ENCODE results near the gene GPR33.
"Not testable (repeated sequence)": the region's sequence is repeated elsewhere in the genome, so short reads cannot be mapped to it uniquely, and the experiment has no call there.

Gene GPR33

DNA sequence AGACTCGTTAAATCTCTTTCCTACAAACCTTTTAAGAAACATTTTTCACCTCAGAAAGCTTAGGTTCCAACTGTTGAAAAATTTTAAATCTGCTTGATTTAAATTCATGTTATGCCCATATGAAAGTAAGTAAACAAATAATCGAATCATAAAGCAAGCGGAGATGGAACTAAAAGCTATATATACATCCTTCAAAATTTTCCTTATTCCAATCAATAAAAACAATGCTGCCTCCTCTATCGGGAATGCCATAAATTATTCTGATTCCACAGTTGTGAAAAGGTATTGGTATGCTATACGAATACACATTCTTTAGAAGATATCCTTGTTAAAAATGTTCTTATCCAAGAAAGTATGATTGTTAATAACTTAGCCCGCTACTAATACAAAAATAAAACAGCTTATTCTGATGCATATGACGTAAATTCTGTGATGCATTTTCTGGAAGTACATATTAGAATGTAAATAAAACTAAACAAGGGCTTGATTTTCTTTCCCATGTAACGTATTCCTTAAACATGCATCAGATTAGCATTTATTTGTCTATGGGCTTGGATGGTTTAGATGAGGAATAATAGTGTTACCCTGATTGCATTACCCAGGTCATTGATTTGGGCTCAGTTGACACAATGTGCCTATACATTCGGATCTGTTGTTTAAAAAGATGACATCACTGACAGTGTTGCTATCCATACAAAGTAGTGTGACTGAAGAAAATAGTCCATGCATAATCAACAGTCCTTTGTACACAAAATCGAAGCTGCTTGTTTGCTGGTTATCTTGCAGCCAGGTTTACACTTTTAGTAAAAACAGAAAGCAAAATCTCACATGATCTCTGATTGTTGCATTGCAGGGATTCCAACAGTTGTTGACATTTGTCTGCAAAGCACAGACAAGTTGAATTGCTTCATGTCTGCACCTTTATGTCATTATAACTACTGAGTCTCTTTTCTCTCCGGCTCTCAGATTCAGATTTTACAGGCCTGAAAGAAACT, 29.9 kb downstream of the GPR33 start:
- no peak for DNase-seq

DNA sequence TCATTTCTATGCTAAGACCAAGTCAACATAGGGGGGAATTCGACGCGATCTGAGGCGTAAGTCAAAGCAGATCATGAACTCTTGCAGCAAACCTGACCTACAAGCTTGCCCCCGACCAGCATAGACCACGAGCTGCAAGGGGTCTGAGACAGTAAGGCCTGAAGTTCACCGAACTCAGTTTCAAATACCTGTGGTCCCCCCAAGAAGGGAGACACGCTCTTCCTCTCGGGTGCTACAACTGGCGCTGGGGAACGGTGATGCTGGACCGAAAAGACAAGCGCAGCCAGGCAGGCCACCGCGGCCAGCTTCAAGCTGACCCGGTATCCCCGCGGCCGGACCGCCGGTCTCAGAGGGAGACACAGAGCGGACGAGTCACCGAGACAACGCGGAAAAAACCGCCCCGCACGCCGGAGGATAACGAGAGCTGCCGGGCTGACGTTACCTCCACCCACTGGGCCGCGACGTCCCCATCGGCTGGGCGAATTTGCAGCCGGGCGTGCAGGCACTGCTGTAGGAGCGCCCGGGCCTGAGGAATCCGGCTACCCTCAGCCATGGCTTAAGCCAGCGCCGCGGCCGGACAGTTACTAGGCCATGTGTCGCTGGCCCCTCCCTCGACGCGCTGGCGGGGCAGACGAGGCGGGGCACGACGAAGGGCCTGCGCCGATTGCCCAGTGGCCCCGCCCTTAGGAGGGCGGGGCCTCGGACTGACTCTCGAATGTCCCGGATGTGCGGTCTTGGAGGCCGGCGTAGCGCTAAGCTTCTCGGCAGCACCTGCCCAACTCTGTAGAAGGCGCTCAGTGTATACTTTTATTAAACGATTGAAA, 30.8 kb downstream of the GPR33 start, which contains the start of gene DTD2:
Gene DTD2 (minus strand): TSS at position 666 of the 824 bp plus-strand sequence. CDS start 113 bp downstream, at position 553.
- peak; percentile 94 for DNase-seq

DNA sequence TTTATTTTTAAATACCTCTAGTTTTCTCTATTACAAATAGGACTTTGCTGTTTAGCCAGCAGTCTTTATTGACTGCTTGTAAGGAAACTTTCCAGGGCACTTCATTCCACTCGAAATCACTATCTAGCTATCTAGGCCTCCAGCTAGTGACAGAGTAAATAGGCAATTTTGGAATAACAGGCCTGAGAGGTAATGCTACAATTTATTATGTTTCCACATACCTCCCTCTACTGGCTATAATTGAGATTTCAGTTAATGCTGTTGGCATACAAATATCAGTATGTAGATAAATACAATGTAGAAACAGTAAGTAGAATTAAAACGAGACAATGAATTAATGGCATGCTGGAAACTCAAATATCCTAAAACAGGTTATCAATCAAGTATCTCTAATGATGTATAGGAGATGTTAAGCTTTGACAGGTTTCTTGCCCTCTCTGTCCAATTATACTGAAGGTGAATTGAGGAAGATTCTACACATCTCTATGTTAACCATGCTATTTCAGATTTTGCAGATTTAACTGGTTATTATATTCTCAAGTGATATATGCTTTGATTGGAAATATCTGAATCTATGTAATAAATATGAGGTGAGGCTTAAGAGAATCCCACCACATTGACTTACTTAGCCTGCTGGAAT, 37.7 kb downstream of the GPR33 start:
- DNase-seq: peak; percentile 37

- DNase-seq: no peak
Measured at GRCh38 chr14:31449136-31449535, 38.7 kb downstream of the GPR33 start.

DNA sequence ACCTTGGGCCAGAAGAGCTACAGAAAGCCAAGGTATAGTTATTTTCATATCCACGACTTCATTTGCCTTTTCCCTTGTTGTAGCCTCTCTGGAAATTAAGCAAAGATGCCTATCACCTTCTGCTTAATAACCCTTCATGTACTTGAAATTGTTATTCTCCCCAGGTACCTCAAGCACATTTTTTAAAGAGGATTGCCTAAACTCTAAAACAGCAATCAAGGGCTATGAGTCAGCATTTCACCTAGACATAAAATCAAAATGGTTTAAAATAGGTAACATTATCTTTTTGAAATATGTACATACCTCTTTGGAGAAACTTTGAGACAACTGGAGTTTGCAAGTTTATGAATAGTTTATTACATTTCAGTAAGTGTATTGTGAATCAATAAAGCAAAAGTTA, 42.1 kb downstream of the GPR33 start:
- no peak for DNase-seq

DNA sequence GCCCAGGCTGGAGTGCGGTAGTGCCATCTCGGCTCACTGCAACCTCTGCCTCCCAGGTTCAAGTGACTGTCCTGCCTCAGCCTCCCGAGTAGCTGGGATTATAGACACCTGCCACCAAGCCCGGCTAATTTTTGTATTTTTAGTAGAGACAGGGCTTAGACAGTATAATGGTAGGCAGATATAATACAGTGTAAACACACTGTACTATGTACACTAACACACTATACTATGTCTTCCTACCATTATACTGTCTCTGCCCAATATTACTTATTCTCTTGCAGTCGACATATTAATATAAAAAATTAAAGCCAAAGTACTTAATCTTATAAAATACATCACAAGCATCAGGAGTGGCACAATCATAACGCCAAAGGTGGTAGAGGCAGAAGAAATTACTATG, 45.6 kb downstream of the GPR33 start:
- no peak for DNase-seq

DNA sequence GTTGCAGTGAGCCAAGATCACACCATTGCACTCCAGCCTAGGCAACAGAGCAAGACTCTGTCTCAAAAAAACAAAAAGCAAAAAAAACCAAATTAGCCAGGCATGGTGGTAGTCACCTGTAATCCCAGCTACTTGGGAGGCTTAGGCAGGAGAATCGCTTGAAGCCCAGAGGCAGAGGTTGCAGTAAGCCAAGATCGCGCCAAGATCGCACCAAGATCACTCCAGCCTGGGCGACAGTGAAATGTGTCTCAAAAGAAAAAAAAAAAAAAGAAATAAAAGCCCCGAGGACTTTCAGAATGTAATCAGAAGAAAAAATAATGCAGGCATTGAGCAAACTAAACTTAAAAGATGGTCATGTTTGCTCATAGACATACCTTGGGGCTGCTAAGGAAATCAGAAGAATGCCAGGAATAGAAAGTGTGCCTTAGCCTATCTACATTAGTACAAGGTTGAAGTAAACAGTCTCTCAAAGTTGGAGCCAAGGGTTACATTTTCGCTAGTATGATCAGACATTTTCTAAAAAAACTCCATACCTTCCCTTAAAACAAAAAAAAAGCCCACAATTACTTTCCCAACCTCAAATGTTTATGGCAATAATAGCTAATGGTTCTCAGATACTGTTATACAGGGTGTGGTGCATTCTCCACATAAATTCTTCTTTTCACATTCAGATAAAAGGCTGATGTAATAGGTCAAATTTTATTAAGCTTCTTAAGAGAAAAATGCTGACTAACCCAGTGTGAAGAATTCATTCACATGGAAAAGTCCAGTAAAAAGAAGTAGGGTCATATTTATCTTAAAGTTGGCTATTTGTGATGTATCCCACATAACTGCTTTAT, 46.3 kb downstream of the GPR33 start:
- DNase-seq: no peak

DNA sequence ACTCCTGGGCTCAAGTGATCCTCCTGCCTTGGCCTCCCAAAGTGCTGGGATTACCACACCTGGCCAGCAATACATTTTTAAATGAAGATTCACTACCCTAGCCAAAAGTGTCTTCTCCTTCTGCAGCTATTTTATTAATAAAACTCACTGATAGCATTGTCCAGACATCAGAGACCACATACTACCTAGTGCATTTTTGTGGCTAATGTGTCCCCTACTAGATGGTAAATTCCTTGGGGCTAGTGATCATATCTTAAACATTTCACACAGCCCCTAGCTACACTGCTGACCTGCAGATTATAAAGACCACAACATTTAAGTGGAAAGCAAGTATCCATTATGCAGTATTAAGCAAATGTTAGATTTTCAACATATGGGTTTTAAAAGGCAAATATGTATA, 47.6 kb downstream of the GPR33 start:
- DNase-seq: no peak

DNA sequence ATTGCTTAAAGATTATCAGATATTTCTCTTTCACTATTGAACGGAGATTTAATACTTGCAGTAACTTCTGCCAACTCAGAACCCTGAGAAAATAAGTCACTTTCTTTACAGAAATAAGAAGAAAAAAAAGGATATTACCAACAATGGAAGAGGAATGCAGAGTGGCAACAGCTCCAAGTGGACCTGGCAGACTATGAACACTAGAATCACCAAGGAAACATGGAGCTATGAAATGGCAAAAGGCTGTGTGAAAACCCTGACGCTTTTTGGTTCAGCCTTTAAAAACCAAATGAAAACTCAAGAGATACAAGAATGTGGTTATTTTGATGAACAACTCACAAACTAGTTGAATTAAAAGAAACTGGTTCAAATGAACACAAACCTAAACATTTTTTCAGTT, 48.3 kb downstream of the GPR33 start:
- DNase-seq: no peak

- DNase-seq: not testable (repeated sequence)
Measured at GRCh38 chr14:31437045-31437691, 50.7 kb downstream of the GPR33 start.

DNA sequence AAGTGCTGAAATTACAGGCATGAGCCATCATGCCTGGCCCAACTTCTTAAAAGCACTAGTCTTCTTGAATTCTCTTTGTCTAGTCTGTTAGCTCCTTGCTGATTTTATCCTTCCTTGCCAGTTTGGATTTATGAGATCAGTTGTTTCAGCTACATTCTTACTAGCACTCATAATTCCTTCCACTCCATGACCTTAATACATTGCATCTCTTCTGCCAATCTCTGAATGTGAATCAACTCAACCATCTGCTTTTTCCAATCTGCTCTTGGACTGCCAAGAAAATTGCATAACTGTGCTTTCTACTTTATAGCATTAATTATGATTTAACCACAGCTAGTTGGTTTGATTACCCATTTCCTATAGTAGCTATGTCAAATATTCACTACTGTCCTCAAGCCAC, 52.6 kb downstream of the GPR33 start:
- peak; percentile 45 for DNase-seq
